WTC11 (cell line): ENCODE data around the gene FAM151A. TPM values are rescaled to one million over a fixed set of nuclear protein-coding genes. Genes with fewer than 3 reads are reported as not detected.
A peak's percentile ranks its signal among the peaks of the same experiment; 100 is the strongest.

Source experiments
- ATAC-seq: fragments of 200-7000 bp; cut with Tn5 transposase; 2 replicates; pipeline ENCODE4 v1.10.0; 2021; ENCODE audit warnings: mild to moderate bottlenecking, moderate library complexity
- CTCF ChIA-PET: fragments of 300-600 bp; sonication (Branson Sonifier 250); formaldehyde crosslinking; loops from one replicate; lab custom pipeline; 2021; ENCODE audit warnings: antibody characterized with exemption; lab: Charles Lee
- POLR2A ChIA-PET: fragments of 350-600 bp; sonication (Branson Sonifier 250); formaldehyde crosslinking; loops from one replicate; lab custom pipeline; 2021; ENCODE audit warnings: antibody characterized with exemption; lab: Charles Lee
- DNase-seq: peaks from one replicate; pipeline ENCODE4 v3.0.0; 2021; ENCODE audit warnings: low spot score
- H3K27ac Mint-ChIP-seq: 2 replicates; pipeline ENCODE4 v1.8.0; 2021; ENCODE audit warnings: mixed read lengths
- H3K27me3 Mint-ChIP-seq: 2 replicates; pipeline ENCODE4 v1.8.0; 2021; ENCODE audit warnings: low read depth, mild to moderate bottlenecking, moderate library complexity, mixed read lengths
- H3K36me3 Mint-ChIP-seq: 2 replicates; pipeline ENCODE4 v1.8.0; 2021; ENCODE audit warnings: mixed read lengths
- H3K4me1 Mint-ChIP-seq: 2 replicates; pipeline ENCODE4 v1.8.0; 2022; ENCODE audit warnings: mixed read lengths
- H3K4me3 Mint-ChIP-seq: 2 replicates; pipeline ENCODE4 v1.8.0; 2021; ENCODE audit warnings: mild to moderate bottlenecking, moderate library complexity, mixed read lengths
- H3K9me3 Mint-ChIP-seq: 2 replicates; pipeline ENCODE4 v1.8.0; 2021; ENCODE audit warnings: mixed read lengths
- CDX4 ChIP-seq: fragments of 250-450 bp; sonication (Bioruptor Pico); IDR thresholded peaks from 2 replicates; pipeline ENCODE4 v1.9.0; 2021; ENCODE audit warnings: moderate library complexity, mild to moderate bottlenecking, inconsistent platforms, borderline replicate concordance
- EMX1 ChIP-seq: fragments of 250-450 bp; sonication (Bioruptor Pico); IDR thresholded peaks from 2 replicates; pipeline ENCODE4 v1.8.0; 2021; ENCODE audit warnings: mild to moderate bottlenecking
- FOXP4 ChIP-seq: sonication (generic); formaldehyde crosslinking; IDR thresholded peaks from 2 replicates; pipeline ENCODE4 v1.8.0; 2022; ENCODE audit warnings: mild to moderate bottlenecking, missing genetic modification reagents
- NR2C2 ChIP-seq: sonication (generic); formaldehyde crosslinking; IDR thresholded peaks from 2 replicates; pipeline ENCODE4 v1.8.0; 2022; ENCODE audit warnings: mild to moderate bottlenecking, missing genetic modification reagents
- PRDM15 ChIP-seq: sonication (generic); formaldehyde crosslinking; IDR thresholded peaks from 2 replicates; pipeline ENCODE4 v1.8.0; 2022; ENCODE audit warnings: missing genetic modification reagents
- SP1 ChIP-seq: sonication (generic); formaldehyde crosslinking; conservative IDR thresholded peaks from 2 replicates; pipeline ENCODE4 v1.8.1; 2022; ENCODE audit warnings: missing genetic modification reagents
- TEAD1 ChIP-seq: sonication (generic); formaldehyde crosslinking; IDR thresholded peaks from 2 replicates; pipeline ENCODE4 v1.8.0; 2022; ENCODE audit warnings: mild to moderate bottlenecking, missing genetic modification reagents
- USF1 ChIP-seq: sonication (generic); formaldehyde crosslinking; IDR thresholded peaks from 2 replicates; pipeline ENCODE4 v1.8.0; 2022; ENCODE audit warnings: mild to moderate bottlenecking, missing genetic modification reagents
- ZBTB21 ChIP-seq: sonication (generic); formaldehyde crosslinking; IDR thresholded peaks from 2 replicates; pipeline ENCODE4 v1.8.1; 2023; ENCODE audit warnings: mild to moderate bottlenecking, missing genetic modification reagents, borderline replicate concordance
- ZNF219 ChIP-seq: sonication (generic); formaldehyde crosslinking; IDR thresholded peaks from 2 replicates; pipeline ENCODE4 v1.8.0; 2023; ENCODE audit warnings: missing genetic modification reagents, mild to moderate bottlenecking, borderline replicate concordance
- ZNF263 ChIP-seq: sonication (generic); formaldehyde crosslinking; IDR thresholded peaks from 2 replicates; pipeline ENCODE4 v1.8.1; 2022; ENCODE audit warnings: low read depth, mild to moderate bottlenecking, moderate library complexity, missing genetic modification reagents
- ZNF317 ChIP-seq: sonication (generic); formaldehyde crosslinking; IDR thresholded peaks from 2 replicates; pipeline ENCODE4 v1.8.1; 2023; ENCODE audit warnings: low read depth, mild to moderate bottlenecking, moderate library complexity, missing genetic modification reagents, borderline replicate concordance
- total RNA-seq: library from RNA; stranded (reverse); gene quantifications from 3 replicates; pipeline ENCODE4 v1.2.3, GENCODE V29; 2021
- TF ChIP-seq, protein P1 (sequence below): sonication (generic); formaldehyde crosslinking; IDR thresholded peaks from 2 replicates; pipeline ENCODE4 v1.8.1; 2023; ENCODE audit warnings: mild to moderate bottlenecking, missing genetic modification reagents, moderate library complexity
- TF ChIP-seq, protein P2 (sequence below): fragments of 250-450 bp; sonication (Bioruptor Pico); IDR thresholded peaks from 2 replicates; pipeline ENCODE4 v1.9.0; 2021; ENCODE audit warnings: mild to moderate bottlenecking, borderline replicate concordance
- TF ChIP-seq, protein P3 (sequence below): sonication (generic); formaldehyde crosslinking; conservative IDR thresholded peaks from 2 replicates; pipeline ENCODE4 v1.8.1; 2022; ENCODE audit warnings: mild to moderate bottlenecking, missing genetic modification reagents

FAM151A gene
- total RNA-seq, 1 experiment from 2014 or later = 0.11 TPM

DNA sequence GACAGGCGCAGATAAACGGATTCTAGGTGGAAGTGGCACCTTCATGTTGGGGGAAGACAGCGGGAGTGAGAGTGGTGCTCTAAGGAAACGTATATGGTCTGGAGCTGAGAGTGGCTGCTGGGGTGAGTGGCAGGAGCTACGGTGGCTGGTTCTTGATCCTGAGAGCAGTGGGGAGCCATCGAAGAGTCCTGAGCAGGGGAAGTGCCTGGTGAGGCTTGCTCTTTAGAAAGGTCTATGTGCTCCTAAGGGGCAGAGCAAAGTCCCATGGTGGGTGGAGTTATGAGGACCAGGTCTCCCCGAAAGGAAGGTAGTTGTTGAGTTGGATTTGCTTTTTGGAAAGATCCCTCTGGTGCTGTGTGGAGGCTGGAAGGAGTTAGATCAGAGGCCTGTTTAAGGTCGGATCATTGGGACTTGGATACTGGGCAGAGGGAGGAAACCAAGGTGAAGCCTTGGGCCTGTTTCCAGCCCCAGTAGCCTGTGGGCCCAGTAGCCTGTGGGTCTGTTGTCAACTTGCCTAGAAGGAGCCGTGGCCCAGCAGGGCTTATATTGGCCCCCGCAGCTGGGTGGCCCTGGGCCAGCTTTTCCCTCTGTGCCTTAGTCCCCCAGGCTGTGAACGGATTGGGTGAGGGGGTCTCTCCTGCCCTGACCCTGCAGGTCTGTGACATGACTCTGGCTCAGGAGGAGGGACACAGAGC is 42.3 kb downstream of the FAM151A start (continued):
- no peak for TF ChIP-seq USF1 (CRISPR knock-in tag)

DNA sequence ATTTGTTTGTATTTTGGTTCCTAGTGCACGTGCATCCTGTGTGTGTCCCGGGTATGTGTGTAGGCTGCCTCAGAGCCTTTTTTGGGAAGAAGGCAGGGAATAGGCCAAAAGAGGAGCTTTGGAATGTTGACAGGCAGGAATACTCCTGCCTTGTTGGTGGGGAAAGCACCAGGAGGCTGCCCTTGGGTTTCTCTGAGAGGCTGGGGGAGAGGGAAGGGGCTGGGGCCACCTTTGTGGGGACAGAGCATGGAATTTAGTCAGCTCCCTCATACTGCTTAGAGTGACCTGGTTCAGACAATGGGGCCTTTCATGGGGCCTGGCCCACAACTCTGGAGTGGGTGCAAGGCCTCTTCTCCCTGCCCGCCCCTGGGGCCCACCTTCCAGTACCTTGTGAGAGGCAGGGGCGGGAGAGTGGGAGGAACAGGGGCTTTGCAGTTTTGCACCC is 44.0 kb downstream of the FAM151A start:
- no peaks in the 10 kb centered on the region for H3K36me3 Mint-ChIP-seq
- H3K4me3 Mint-ChIP-seq = no peak overlapping the region
- peak overlapping the region; percentile 6; the same call in 1 of the 2 replicates for H3K27ac Mint-ChIP-seq
- CTCF ChIA-PET = interaction anchor here (0.6 to 1.9 kb wide), 5 partner anchors 11 to 620 kb away, joined by 3 to 8 read pairs (median 5); partner anchors contain the start of gene ACOT11
- H3K27me3 Mint-ChIP-seq = no peaks in the 10 kb centered on the region
- H3K9me3 Mint-ChIP-seq = no peaks in the 10 kb centered on the region
- TF ChIP-seq, protein P1, sequence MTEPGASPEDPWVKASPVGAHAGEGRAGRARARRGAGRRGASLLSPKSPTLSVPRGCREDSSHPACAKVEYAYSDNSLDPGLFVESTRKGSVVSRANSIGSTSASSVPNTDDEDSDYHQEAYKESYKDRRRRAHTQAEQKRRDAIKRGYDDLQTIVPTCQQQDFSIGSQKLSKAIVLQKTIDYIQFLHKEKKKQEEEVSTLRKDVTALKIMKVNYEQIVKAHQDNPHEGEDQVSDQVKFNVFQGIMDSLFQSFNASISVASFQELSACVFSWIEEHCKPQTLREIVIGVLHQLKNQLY (CRISPR knock-in tag) = no peak
- no peak for TF ChIP-seq NR2C2 (CRISPR knock-in tag)
- no peak for TF ChIP-seq PRDM15 (CRISPR knock-in tag)
- TF ChIP-seq ZNF219 (CRISPR knock-in tag) = no peak
- TF ChIP-seq TEAD1 (CRISPR knock-in tag) = no peak
- no peak for TF ChIP-seq ZBTB21
- no peak for TF ChIP-seq FOXP4 (CRISPR knock-in tag)
- TF ChIP-seq ZNF317 (CRISPR knock-in tag) = no peak
- TF ChIP-seq SP1 (CRISPR knock-in tag) = no peak
- no peak for TF ChIP-seq CDX4 (CRISPR knock-in tag)
- DNase-seq = no peak
- H3K4me1 Mint-ChIP-seq = peaks cover 48% of the 10 kb centered on the region
- POLR2A ChIA-PET = interaction anchor here (0.6 to 1.5 kb wide), 6 partner anchors 10 to 96 kb away, joined by 3 to 6 read pairs (median 4); no protein-coding TSS in a partner anchor
- ATAC-seq = peak; percentile 34

DNA sequence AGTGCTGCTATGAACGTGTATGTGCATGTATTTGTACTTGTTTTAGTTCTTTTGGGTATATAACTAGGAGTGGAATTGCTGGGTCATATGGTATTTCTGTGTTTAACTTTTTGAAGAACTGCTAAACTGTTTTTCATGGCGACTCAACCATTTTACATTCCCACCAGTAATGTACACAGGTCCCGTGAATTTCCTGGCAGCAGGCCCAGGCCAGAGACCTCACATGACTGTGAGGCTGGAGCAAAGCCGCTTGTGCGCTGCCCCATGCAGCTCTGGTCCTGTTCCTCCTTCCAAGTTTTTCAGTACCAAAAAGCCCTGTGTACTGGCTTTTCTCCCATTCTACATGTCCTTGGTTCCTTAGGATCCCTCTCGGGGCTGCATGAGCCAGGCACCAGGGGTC is 45.7 kb downstream of the FAM151A start:
- Mint-ChIP-seq H3K36me3 (no peaks in the 10 kb centered on the region), H3K27me3 (no peaks in the 10 kb centered on the region), H3K27ac (no peak overlapping the region; the same call in 1 of the 2 replicates), H3K4me3 (no peak overlapping the region), H3K4me1 (peaks cover 44% of the 10 kb centered on the region), H3K9me3 (no peaks in the 10 kb centered on the region)
- CTCF ChIA-PET = interaction anchor here (1.5 kb wide), 2 partner anchors 19 to 36 kb away, joined by 3 to 4 read pairs; no protein-coding TSS in a partner anchor
- no peak for ATAC-seq
- DNase-seq = no peak
- POLR2A ChIA-PET = no interaction called here
- no peak for TF ChIP-seq NR2C2 (CRISPR knock-in tag)
- TF ChIP-seq, protein P2, sequence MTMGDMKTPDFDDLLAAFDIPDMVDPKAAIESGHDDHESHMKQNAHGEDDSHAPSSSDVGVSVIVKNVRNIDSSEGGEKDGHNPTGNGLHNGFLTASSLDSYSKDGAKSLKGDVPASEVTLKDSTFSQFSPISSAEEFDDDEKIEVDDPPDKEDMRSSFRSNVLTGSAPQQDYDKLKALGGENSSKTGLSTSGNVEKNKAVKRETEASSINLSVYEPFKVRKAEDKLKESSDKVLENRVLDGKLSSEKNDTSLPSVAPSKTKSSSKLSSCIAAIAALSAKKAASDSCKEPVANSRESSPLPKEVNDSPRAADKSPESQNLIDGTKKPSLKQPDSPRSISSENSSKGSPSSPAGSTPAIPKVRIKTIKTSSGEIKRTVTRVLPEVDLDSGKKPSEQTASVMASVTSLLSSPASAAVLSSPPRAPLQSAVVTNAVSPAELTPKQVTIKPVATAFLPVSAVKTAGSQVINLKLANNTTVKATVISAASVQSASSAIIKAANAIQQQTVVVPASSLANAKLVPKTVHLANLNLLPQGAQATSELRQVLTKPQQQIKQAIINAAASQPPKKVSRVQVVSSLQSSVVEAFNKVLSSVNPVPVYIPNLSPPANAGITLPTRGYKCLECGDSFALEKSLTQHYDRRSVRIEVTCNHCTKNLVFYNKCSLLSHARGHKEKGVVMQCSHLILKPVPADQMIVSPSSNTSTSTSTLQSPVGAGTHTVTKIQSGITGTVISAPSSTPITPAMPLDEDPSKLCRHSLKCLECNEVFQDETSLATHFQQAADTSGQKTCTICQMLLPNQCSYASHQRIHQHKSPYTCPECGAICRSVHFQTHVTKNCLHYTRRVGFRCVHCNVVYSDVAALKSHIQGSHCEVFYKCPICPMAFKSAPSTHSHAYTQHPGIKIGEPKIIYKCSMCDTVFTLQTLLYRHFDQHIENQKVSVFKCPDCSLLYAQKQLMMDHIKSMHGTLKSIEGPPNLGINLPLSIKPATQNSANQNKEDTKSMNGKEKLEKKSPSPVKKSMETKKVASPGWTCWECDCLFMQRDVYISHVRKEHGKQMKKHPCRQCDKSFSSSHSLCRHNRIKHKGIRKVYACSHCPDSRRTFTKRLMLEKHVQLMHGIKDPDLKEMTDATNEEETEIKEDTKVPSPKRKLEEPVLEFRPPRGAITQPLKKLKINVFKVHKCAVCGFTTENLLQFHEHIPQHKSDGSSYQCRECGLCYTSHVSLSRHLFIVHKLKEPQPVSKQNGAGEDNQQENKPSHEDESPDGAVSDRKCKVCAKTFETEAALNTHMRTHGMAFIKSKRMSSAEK (CRISPR knock-in tag) = no peak
- TF ChIP-seq, protein P3, sequence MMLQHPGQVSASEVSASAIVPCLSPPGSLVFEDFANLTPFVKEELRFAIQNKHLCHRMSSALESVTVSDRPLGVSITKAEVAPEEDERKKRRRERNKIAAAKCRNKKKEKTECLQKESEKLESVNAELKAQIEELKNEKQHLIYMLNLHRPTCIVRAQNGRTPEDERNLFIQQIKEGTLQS (CRISPR knock-in tag) = no peak
- no peak for TF ChIP-seq ZNF263
- TF ChIP-seq EMX1 = no peak
